Transverse colon (tissue), 4 donors: Measurements from ENCODE around the gene RELN.

Source experiments
- EP300 ChIP-seq: sonication (generic); formaldehyde crosslinking; IDR thresholded peaks from one replicate; pipeline ENCODE4 v1.6.1; 2017; ENCODE audit warnings: antibody characterized with exemption, low read depth
- POLR2A ChIP-seq: fragments of 450-650 bp; IDR thresholded peaks from one replicate; pipeline ENCODE4 v1.6.1; 2016; ENCODE audit warnings: antibody characterized with exemption, mild to moderate bottlenecking, moderate library complexity
- POLR2AphosphoS5 ChIP-seq, 3 donors: sonication (generic); formaldehyde crosslinking; IDR thresholded peaks; one replicate each; pipeline ENCODE4 v1.6.1; 2016; ENCODE audit warnings: antibody characterized with exemption in 3 of 3
- TF ChIP-seq, protein P1 (sequence below), 5 experiments: fragments of 200-600 bp in 3 of 5; fragments of 450-650 bp in 2 of 5; sonication (generic) in 3 of 5; IDR thresholded peaks; 1 replicate in 2 of 5; 2 replicates in 3 of 5; pipeline ENCODE4 v1.5.1; 2016 to 2017; ENCODE audit warnings: antibody characterized with exemption in 5 of 5, inconsistent platforms in 3 of 5, mild to moderate bottlenecking in 2 of 5, moderate library complexity in 1 of 5

DNA sequence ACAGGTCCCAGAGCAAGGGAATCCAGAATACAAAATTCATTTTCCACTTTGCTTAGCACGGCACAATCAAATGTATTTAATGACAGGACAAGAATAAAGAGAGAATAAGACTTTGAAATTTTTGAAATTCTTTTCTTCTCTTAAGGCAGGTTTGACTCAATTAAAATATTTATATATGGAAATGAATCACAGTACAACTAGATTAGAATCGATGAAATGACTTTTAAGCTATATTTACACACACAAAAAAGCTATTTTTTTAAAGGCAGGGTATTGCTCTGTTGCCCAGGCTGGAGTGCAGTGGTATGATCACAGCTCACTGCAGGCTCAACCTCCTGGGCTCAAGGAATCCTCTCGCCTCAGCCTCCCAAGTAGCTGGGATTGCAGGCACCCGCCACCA, 278.0 kb downstream of the RELN start:
- TF ChIP-seq, protein P1, sequence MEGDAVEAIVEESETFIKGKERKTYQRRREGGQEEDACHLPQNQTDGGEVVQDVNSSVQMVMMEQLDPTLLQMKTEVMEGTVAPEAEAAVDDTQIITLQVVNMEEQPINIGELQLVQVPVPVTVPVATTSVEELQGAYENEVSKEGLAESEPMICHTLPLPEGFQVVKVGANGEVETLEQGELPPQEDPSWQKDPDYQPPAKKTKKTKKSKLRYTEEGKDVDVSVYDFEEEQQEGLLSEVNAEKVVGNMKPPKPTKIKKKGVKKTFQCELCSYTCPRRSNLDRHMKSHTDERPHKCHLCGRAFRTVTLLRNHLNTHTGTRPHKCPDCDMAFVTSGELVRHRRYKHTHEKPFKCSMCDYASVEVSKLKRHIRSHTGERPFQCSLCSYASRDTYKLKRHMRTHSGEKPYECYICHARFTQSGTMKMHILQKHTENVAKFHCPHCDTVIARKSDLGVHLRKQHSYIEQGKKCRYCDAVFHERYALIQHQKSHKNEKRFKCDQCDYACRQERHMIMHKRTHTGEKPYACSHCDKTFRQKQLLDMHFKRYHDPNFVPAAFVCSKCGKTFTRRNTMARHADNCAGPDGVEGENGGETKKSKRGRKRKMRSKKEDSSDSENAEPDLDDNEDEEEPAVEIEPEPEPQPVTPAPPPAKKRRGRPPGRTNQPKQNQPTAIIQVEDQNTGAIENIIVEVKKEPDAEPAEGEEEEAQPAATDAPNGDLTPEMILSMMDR (IDR thresholded peaks at IDR 0.05): no peak
- TF ChIP-seq POLR2AphosphoS5 (IDR thresholded peaks at IDR 0.05) (no peak), EP300 (no peak), POLR2A (no peak)
